Karpas-422 (cell line): ENCODE data around the gene HPCA. TPM values are rescaled to one million over a fixed set of nuclear protein-coding genes. Genes with fewer than 3 reads are reported as not detected.

Experiments
- DNase-seq: peaks from one replicate; pipeline ENCODE4 v3.0.0-alpha.2; 2015
- H2AFZ ChIP-seq: fragments of 200-600 bp; sonication (generic); 2 replicates; pipeline ENCODE4 v1.6.1; 2014; ENCODE audit warnings: antibody characterized with exemption, low read length, mixed read lengths
- H3K27ac ChIP-seq: fragments of 200-600 bp; sonication (generic); 2 replicates; pipeline ENCODE4 v1.5.1; 2014; ENCODE audit warnings: mild to moderate bottlenecking, low read length, moderate library complexity
- H3K27me3 ChIP-seq: fragments of 200-600 bp; sonication (generic); 2 replicates; pipeline ENCODE4 v1.6.1; 2014; ENCODE audit warnings: low read length, mixed read lengths
- H3K36me3 ChIP-seq: fragments of 200-600 bp; sonication (generic); 2 replicates; pipeline ENCODE4 v1.6.1; 2014; ENCODE audit warnings: low read length, mixed read lengths; ENCODE audit not compliant: insufficient read depth
- H3K4me1 ChIP-seq: fragments of 200-600 bp; sonication (generic); 2 replicates; pipeline ENCODE4 v1.6.1; 2014; ENCODE audit warnings: mild to moderate bottlenecking, low read length, mixed read lengths
- H3K4me2 ChIP-seq: fragments of 200-600 bp; sonication (generic); 2 replicates; pipeline ENCODE4 v1.6.1; 2014; ENCODE audit warnings: low read length, low read depth, mild to moderate bottlenecking; ENCODE audit not compliant: poor library complexity, severe bottlenecking
- H3K4me3 ChIP-seq: fragments of 200-600 bp; sonication (generic); 2 replicates; pipeline ENCODE4 v1.5.1; 2014; ENCODE audit warnings: mild to moderate bottlenecking, antibody characterized with exemption, low read length, mixed read lengths
- H3K79me2 ChIP-seq: fragments of 200-600 bp; sonication (generic); 2 replicates; pipeline ENCODE4 v1.6.1; 2014; ENCODE audit warnings: mild to moderate bottlenecking, low read length, mixed read lengths
- H3K9ac ChIP-seq: fragments of 200-600 bp; sonication (generic); 2 replicates; pipeline ENCODE4 v1.6.0; 2014; ENCODE audit warnings: low read length
- H3K9me2 ChIP-seq: fragments of 200-600 bp; sonication (generic), shearing (Covaris generic); replicated peaks from 2 replicates; pipeline ENCODE4 v1.6.0; 2014; ENCODE audit warnings: mild to moderate bottlenecking, low read length, moderate library complexity; ENCODE audit not compliant: insufficient read depth
- H3K9me3 ChIP-seq: fragments of 300-700, 200-600 bp; sonication (generic); 2 replicates; pipeline ENCODE4 v1.6.1; 2014; ENCODE audit warnings: low read length, mixed read lengths
- H4K20me1 ChIP-seq: fragments of 200-600 bp; sonication (generic); 2 replicates; pipeline ENCODE4 v1.6.1; 2014; ENCODE audit warnings: mild to moderate bottlenecking, antibody characterized with exemption, low read length, low read depth; ENCODE audit not compliant: insufficient read depth
- total RNA-seq: library from RNA; depleted of rRNA; stranded (reverse); fragments of >200 nt; shearing (Covaris generic); gene quantifications from 2 replicates; pipeline ENCODE4 v1.2.3, GENCODE V29; 2014; ENCODE audit warnings: low replicate concordance

The HPCA gene
- total RNA-seq, 1 experiment from 2014 or later: not detected

DNA sequence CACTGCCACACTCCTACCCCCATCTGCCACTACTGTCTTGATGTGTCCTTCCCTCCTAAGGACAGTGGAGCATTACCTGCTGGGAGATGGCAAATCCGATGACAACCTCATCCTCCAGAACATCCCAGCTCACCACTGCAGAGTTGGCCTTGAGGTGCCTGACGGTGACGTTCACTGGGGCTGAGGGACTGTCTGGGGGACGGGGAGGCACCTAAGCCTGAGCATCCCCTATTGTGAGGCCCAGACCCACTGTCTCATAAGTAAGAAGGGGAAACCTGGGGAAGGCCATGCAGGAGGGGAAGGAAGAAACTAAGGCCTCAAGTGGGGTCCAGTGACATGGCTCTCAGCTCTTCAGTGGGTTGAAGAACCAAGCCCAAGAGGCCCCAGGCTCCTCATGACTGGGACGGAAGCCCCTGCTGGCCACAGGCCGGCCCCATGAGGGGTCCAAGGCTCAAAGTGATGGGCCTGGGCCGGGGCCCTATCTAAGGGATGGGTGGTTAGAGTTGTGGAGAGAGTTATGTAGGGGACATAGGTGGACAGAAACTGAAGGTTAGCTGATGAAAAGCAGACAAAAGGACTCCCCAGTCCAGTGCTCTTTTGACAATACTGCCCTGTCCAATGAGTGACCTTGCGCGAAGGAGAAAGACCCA, 17.4 kb upstream of the HPCA start:
- H2AFZ ChIP-seq: no peak overlapping the region
- H3K27ac ChIP-seq: no peak overlapping the region
- H3K9me3 ChIP-seq: no peaks in the 10 kb centered on the region
- H3K36me3 ChIP-seq: no peaks in the 10 kb centered on the region
- H3K4me1 ChIP-seq: peaks cover 9% of the 10 kb centered on the region
- H4K20me1 ChIP-seq: no peaks in the 10 kb centered on the region
- no peak overlapping the region for H3K4me2 ChIP-seq
- no peak overlapping the region for H3K9ac ChIP-seq
- no peaks in the 10 kb centered on the region for H3K79me2 ChIP-seq
- H3K4me3 ChIP-seq: no peak overlapping the region
- no peaks in the 10 kb centered on the region for H3K9me2 ChIP-seq
- no peaks in the 10 kb centered on the region for H3K27me3 ChIP-seq
- no peak for DNase-seq

- no peak overlapping the region for H3K4me3 ChIP-seq
- peaks cover 9% of the 10 kb centered on the region for H3K4me1 ChIP-seq
- no peak for DNase-seq
- H3K4me2 ChIP-seq: no peak overlapping the region
- H3K9ac ChIP-seq: no peak overlapping the region
- no peak overlapping the region for H3K27ac ChIP-seq
- no peaks in the 10 kb centered on the region for H3K9me2 ChIP-seq
- H3K79me2 ChIP-seq: no peaks in the 10 kb centered on the region
- no peak overlapping the region for H2AFZ ChIP-seq
- H3K27me3 ChIP-seq: no peaks in the 10 kb centered on the region
- H3K36me3 ChIP-seq: no peaks in the 10 kb centered on the region
- no peaks in the 10 kb centered on the region for H3K9me3 ChIP-seq
- no peaks in the 10 kb centered on the region for H4K20me1 ChIP-seq
Measured at GRCh38 chr1:32869923-32870614, 16.2 kb upstream of the HPCA start.

GRCh38 chr1:32870615-32871363, 15.5 kb upstream of the HPCA start, which contains the start of gene FNDC5:
TSS of gene FNDC5 (minus strand) at chr1:32870912.
- Histone ChIP-seq H3K79me2 (no peaks in the 10 kb centered on the region), H3K9me3 (no peaks in the 10 kb centered on the region), H4K20me1 (no peaks in the 10 kb centered on the region), H3K27ac (no peak within 1 kb of the TSS), H3K4me2 (no peak within 1 kb of the TSS), H3K36me3 (no peaks in the 10 kb centered on the region), H3K9me2 (no peaks in the 10 kb centered on the region), H3K27me3 (no peaks in the 10 kb centered on the region), H2AFZ (no peak within 1 kb of the TSS), H3K4me1 (peaks cover 12% of the 10 kb centered on the region), H3K9ac (no peak within 1 kb of the TSS), H3K4me3 (no peak within 1 kb of the TSS)
- no peak for DNase-seq

DNA sequence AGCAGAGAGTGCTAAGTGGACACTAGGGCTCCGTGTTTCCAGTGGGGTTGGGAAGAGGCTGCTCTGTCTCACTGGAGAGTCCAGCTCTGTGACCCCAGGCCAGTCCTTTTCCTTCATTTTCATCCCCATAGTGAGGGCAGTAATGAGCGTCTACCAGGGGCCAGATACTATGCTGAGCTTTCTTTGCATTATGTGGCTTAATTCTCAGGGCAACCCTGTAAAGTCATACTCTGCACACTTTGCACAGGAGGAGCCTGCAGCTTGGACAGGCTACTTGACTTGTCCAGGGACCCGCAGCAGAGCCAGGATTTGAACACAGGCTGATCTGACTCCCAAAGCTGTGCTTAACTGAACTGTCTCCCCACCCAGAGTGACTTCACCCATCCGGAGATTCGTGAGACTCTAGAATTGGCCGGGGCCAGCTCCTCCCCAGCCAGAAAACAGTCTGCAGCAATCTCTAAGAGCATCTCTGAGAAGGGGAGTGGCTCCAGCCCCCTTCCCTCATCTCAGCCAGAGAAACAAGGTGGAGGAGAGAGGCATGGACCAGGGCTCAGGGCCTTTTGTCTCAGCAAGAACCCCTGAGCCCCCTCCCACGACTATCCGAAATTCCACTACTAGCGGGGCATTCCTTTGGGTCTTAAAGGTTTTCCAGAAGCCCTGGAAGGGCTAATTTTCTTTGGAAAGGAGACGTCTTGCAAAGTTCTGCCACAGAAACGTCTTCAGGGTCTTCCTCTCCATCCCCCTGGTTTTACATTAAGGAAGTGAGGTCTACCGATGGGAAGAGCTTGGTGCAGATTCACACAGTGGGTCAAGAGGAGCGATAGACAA, 14.7 kb upstream of the HPCA start:
- Histone ChIP-seq H3K4me1 (peaks cover 16% of the 10 kb centered on the region), H3K9me2 (no peaks in the 10 kb centered on the region), H3K4me2 (peak overlapping the region; percentile 61), H2AFZ (no peak overlapping the region), H3K4me3 (no peak overlapping the region), H3K27ac (no peak overlapping the region), H3K9ac (no peak overlapping the region), H3K9me3 (no peaks in the 10 kb centered on the region), H3K36me3 (no peaks in the 10 kb centered on the region), H3K79me2 (no peaks in the 10 kb centered on the region), H3K27me3 (no peaks in the 10 kb centered on the region), H4K20me1 (no peaks in the 10 kb centered on the region)
- no peak for DNase-seq

- Histone ChIP-seq H3K9ac (no peak overlapping the region), H3K79me2 (no peaks in the 10 kb centered on the region), H3K9me2 (no peaks in the 10 kb centered on the region), H2AFZ (no peak overlapping the region), H3K27ac (no peak overlapping the region), H3K4me3 (no peak overlapping the region), H3K36me3 (no peaks in the 10 kb centered on the region), H3K4me2 (peak overlapping the region; percentile 61), H3K4me1 (peaks cover 16% of the 10 kb centered on the region), H4K20me1 (no peaks in the 10 kb centered on the region), H3K27me3 (no peaks in the 10 kb centered on the region), H3K9me3 (no peaks in the 10 kb centered on the region)
- DNase-seq: no peak
Measured at GRCh38 chr1:32872192-32872460, 14.2 kb upstream of the HPCA start.

GRCh38 chr1:32873484-32873883, 12.8 kb upstream of the HPCA start:
- H3K9me3 ChIP-seq: no peaks in the 10 kb centered on the region
- no peaks in the 10 kb centered on the region for H3K36me3 ChIP-seq
- DNase-seq: no peak
- no peak overlapping the region for H3K9ac ChIP-seq
- no peak overlapping the region for H3K27ac ChIP-seq
- H3K79me2 ChIP-seq: no peaks in the 10 kb centered on the region
- no peaks in the 10 kb centered on the region for H3K9me2 ChIP-seq
- no peaks in the 10 kb centered on the region for H4K20me1 ChIP-seq
- peaks cover 16% of the 10 kb centered on the region for H3K4me1 ChIP-seq
- H3K27me3 ChIP-seq: no peaks in the 10 kb centered on the region
- H2AFZ ChIP-seq: no peak overlapping the region
- H3K4me3 ChIP-seq: no peak overlapping the region
- no peak overlapping the region for H3K4me2 ChIP-seq

- Histone ChIP-seq H3K9ac (no peak overlapping the region), H3K4me1 (peaks cover 16% of the 10 kb centered on the region), H2AFZ (no peak overlapping the region), H3K4me2 (no peak overlapping the region), H4K20me1 (no peaks in the 10 kb centered on the region), H3K36me3 (no peaks in the 10 kb centered on the region), H3K4me3 (no peak overlapping the region), H3K79me2 (no peaks in the 10 kb centered on the region), H3K9me3 (no peaks in the 10 kb centered on the region), H3K9me2 (no peaks in the 10 kb centered on the region), H3K27ac (no peak overlapping the region), H3K27me3 (no peaks in the 10 kb centered on the region)
- no peak for DNase-seq
Measured at GRCh38 chr1:32874860-32875752, 11.2 kb upstream of the HPCA start.
